ENCODE data around the gene DHTKD1. TPM values are rescaled to one million over a fixed set of nuclear protein-coding genes. Genes with fewer than 3 reads are reported as not detected.

Gene DHTKD1
- total and polyA plus RNA-seq, 10 of the 15 experiments (the other 5 are each of a cell fraction or from before 2014, with no cell fraction given) = 11.3 to 35.0 (median 26.9) TPM

- TF ChIP-seq BCLAF1 (IDR thresholded peaks at IDR 0.05) (no peak), NRF1 (conservative IDR thresholded peaks at IDR 0.05; ENCODE audit: low read depth, low read length) (no peak), POLR2AphosphoS2 (IDR thresholded peaks at IDR 0.05; ENCODE audit: low read depth, low read length) (peak; percentile 44; the same call in 1 of the 2 replicates), PRDM15 (CRISPR knock-in tag; IDR thresholded peaks at IDR 0.05) (no peak), JUND (IDR thresholded peaks at IDR 0.05; ENCODE audit: low read depth, low read length) (no peak), IKZF2 (IDR thresholded peaks at IDR 0.05) (peak; percentile 94), ETV6 (conservative IDR thresholded peaks at IDR 0.05 in 1 of 2, IDR thresholded peaks at IDR 0.05 in 1 of 2; ENCODE audit: borderline replicate concordance in 1 of 2, low read depth in 1 of 2) (peak in 1 of 2 experiments; percentile 45; a peak in 1 of 4 replicates), EP300 (IDR thresholded peaks at IDR 0.05; ENCODE audit: borderline replicate concordance in 1 of 2, control insufficient read depth in 1 of 2, low read depth in 2 of 2, low read length in 2 of 2) (peak; percentile 58 to 63; a peak in 2 of 4 replicates), ZBTB33 (IDR thresholded peaks at IDR 0.05) (no peak), POLR2A (IDR thresholded peaks at IDR 0.05; ENCODE audit: low read depth, low read length) (peak; percentile 87), NFIC (IDR thresholded peaks at IDR 0.05; ENCODE audit: low read depth, low read length) (no peak), RBBP5 (conservative IDR thresholded peaks at IDR 0.05) (no peak), SMARCA5 (IDR thresholded peaks at IDR 0.05) (peak; percentile 78), PBX3 (IDR thresholded peaks at IDR 0.05; ENCODE audit: insufficient replicate concordance, low read depth, low read length) (peak; percentile 3), PML (IDR thresholded peaks at IDR 0.05; ENCODE audit: low read length) (peak; percentile 79), USF2 (IDR thresholded peaks at IDR 0.05; ENCODE audit: borderline replicate concordance, low read depth, low read length) (peak; percentile 1), YY1 (IDR thresholded peaks at IDR 0.05; ENCODE audit: low read depth, low read length) (peak; percentile 62), BACH1 (IDR thresholded peaks at IDR 0.05; ENCODE audit: borderline replicate concordance) (no peak)
Observed at GRCh38 chr10:12068449-12069269, at the start of gene DHTKD1 (continued).
